Upper lobe of left lung (tissue), 6 donors: ENCODE measurements around the gene BMI1. TPM values are rescaled to one million over a fixed set of nuclear protein-coding genes. Genes with fewer than 3 reads are reported as not detected.
A peak's percentile ranks its signal among the peaks of the same experiment; 100 is the strongest.

Source experiments
- ATAC-seq, 2 donors: fragments of 200-7000 bp; cut with Tn5 transposase; one replicate each; pipeline ENCODE4 v1.9.1; 2022; ENCODE audit warnings: mild to moderate bottlenecking in 2 of 2, moderate library complexity in 2 of 2; ENCODE audit not compliant: low FRiP score in 2 of 2
- DNase-seq, 2 donors: peaks; one replicate each; pipeline ENCODE4 v3.0.0-alpha.2; 2019 to 2020
- H3K27ac ChIP-seq, 4 donors: fragments of 200-600 bp; sonication (generic); one replicate each; pipeline ENCODE4 v1.5.1; 2016 to 2019
- H3K27me3 ChIP-seq, 4 donors: fragments of 200-600 bp; sonication (generic); one replicate each; pipeline ENCODE4 v1.5.1; 2017 to 2019
- H3K36me3 ChIP-seq, 4 donors: fragments of 200-600 bp; sonication (generic); one replicate each; pipeline ENCODE4 v1.5.1; 2016 to 2019
- H3K4me1 ChIP-seq, 4 donors: fragments of 200-600 bp; sonication (generic); one replicate each; pipeline ENCODE4 v1.5.1; 2018 to 2019
- H3K4me3 ChIP-seq, 4 donors: fragments of 200-600 bp; sonication (generic); one replicate each; pipeline ENCODE4 v1.5.1; 2017 to 2019; ENCODE audit warnings: mild to moderate bottlenecking in 2 of 4, moderate library complexity in 1 of 4
- H3K9me3 ChIP-seq, 4 donors: fragments of 200-600 bp; sonication (generic); one replicate each; pipeline ENCODE4 v1.5.1; 2018 to 2019
- CTCF ChIP-seq, 6 experiments: fragments of 450-650 bp in 4 of 6; fragments of 200-600 bp in 2 of 6; sonication (generic) in 2 of 6; IDR thresholded peaks; one replicate each; pipeline ENCODE4 v1.5.1; 2016 to 2019; ENCODE audit warnings: antibody characterized with exemption in 6 of 6
- EP300 ChIP-seq, 4 donors: sonication (generic); formaldehyde crosslinking; IDR thresholded peaks; one replicate each; pipeline ENCODE4 v1.5.1; 2017; ENCODE audit warnings: antibody characterized with exemption in 4 of 4, control low read depth in 2 of 4
- POLR2A ChIP-seq, 4 donors: fragments of 450-650 bp; IDR thresholded peaks; one replicate each; pipeline ENCODE4 v1.5.1; 2016 to 2017; ENCODE audit warnings: antibody characterized with exemption in 4 of 4, mild to moderate bottlenecking in 2 of 4
- POLR2AphosphoS5 ChIP-seq, 2 donors: sonication (generic); formaldehyde crosslinking; IDR thresholded peaks; one replicate each; pipeline ENCODE4 v1.5.1; 2017; ENCODE audit warnings: antibody characterized with exemption in 2 of 2
- WGBS, 2 donors: methylation state at CpG; one replicate each; pipeline ENCODE4 v1.1.5; 2017 to 2018; 5-methylcytosine and 5-hydroxymethylcytosine counted together
- total RNA-seq, 6 donors: library from RNA; depleted of rRNA in 4 of 6; stranded (reverse); fragments of >200 nt in 4 of 6; gene quantifications; one replicate each; pipeline versions ENCODE4 v1.1.0 to v1.2.1, GENCODE V29; 2016 to 2021
- donor health status: DM: no; HTN: no; CAD: no; lungs with moderate emphysema.
- donor health status: DM: no; HTN: yes; CAD: no; lungs with severe emphysema.

Gene BMI1
- total RNA-seq, 6 donors from 2014 or later = 13.0 to 73.3 (median 41.5) TPM

GRCh38 chr10:22335173-22335933 is 14.5 kb downstream of the BMI1 start:
- Histone ChIP-seq H3K9me3 (peaks cover 0 to 6% (median 0%) of the 10 kb centered on the region in 4 donors), H3K36me3 (peaks cover 0 to under 1% (median 0%) of the 10 kb centered on the region in 4 donors), H3K27ac (no peak overlapping the region), H3K4me1 (peaks cover 33 to 46% (median 38%) of the 10 kb centered on the region in 4 donors), H3K27me3 (peaks cover 2 to 53% (median 40%) of the 10 kb centered on the region in 4 donors), H3K4me3 (peak overlapping the region; percentile 18 to 56 (median 44))
- ATAC-seq (peak; percentile 61 to 85), DNase-seq (peak; percentile 40 to 87)
- 3 to 5% methylated on average over 21 to 61 of the region's 71 CpGs for WGBS, 2 donors
- peak in 4 of 6 experiments; percentile 28 to 73 (median 48) for TF ChIP-seq CTCF (IDR thresholded peaks at IDR 0.05)
- TF ChIP-seq EP300 (IDR thresholded peaks at IDR 0.05) = no peak
- peak in 1 of 4 donors; percentile 19 for TF ChIP-seq POLR2A (IDR thresholded peaks at IDR 0.05)
- TF ChIP-seq POLR2AphosphoS5 (IDR thresholded peaks at IDR 0.05) = peak; percentile 18 to 49

GRCh38 chr10:22338185-22338900 is 17.4 kb downstream of the BMI1 start:
- Histone ChIP-seq H3K36me3 (no peaks in the 10 kb centered on the region), H3K4me3 (no peak overlapping the region), H3K9me3 (peaks cover 0 to 6% (median 0%) of the 10 kb centered on the region in 4 donors), H3K4me1 (peaks cover 35 to 47% (median 44%) of the 10 kb centered on the region in 4 donors), H3K27ac (no peak overlapping the region), H3K27me3 (peaks cover 2 to 74% (median 48%) of the 10 kb centered on the region in 4 donors)
- no peak for TF ChIP-seq CTCF (IDR thresholded peaks at IDR 0.05)
- TF ChIP-seq EP300 (IDR thresholded peaks at IDR 0.05) = no peak
- no peak for TF ChIP-seq POLR2AphosphoS5 (IDR thresholded peaks at IDR 0.05)
- no peak for TF ChIP-seq POLR2A (IDR thresholded peaks at IDR 0.05)
- ATAC-seq (no peak), DNase-seq (no peak)
- WGBS, 2 donors = 18 to 27% methylated on average over 9 of the region's 9 CpGs

GRCh38 chr10:22338931-22339330 is 18.0 kb downstream of the BMI1 start:
- DNase-seq (no peak), ATAC-seq (no peak)
- TF ChIP-seq POLR2A (IDR thresholded peaks at IDR 0.05) (no peak), POLR2AphosphoS5 (IDR thresholded peaks at IDR 0.05) (no peak), EP300 (IDR thresholded peaks at IDR 0.05) (no peak), CTCF (IDR thresholded peaks at IDR 0.05) (no peak)
- H3K4me1 ChIP-seq = peaks cover 35 to 45% (median 39%) of the 10 kb centered on the region in 4 donors
- no peak overlapping the region for H3K27ac ChIP-seq
- H3K27me3 ChIP-seq = peaks cover 2 to 78% (median 48%) of the 10 kb centered on the region in 4 donors
- H3K36me3 ChIP-seq = no peaks in the 10 kb centered on the region
- no peak overlapping the region for H3K4me3 ChIP-seq
- peaks cover 0 to 5% (median 0%) of the 10 kb centered on the region in 4 donors for H3K9me3 ChIP-seq

- Histone ChIP-seq H3K9me3 (no peaks in the 10 kb centered on the region), H3K27ac (peak overlapping the region; percentile 91 to 99 (median 96)), H3K4me1 (peaks cover 30 to 36% (median 31%) of the 10 kb centered on the region in 4 donors), H3K4me3 (peak overlapping the region in 3 of 4 donors; percentile 57 to 73 (median 67)), H3K36me3 (no peaks in the 10 kb centered on the region), H3K27me3 (peaks cover 2 to 77% (median 46%) of the 10 kb centered on the region in 4 donors)
- ATAC-seq (no peak), DNase-seq (no peak)
- 1 to 2% methylated on average over 13 of the region's 13 CpGs for WGBS, 2 donors
- TF ChIP-seq POLR2AphosphoS5 (IDR thresholded peaks at IDR 0.05) = no peak
Observed at GRCh38 chr10:22339761-22340328, 18.9 kb downstream of the BMI1 start.
